Ectodermal cell (in vitro differentiated cells): ENCODE results near the gene CHD3.

Source experiments
- H3K27ac ChIP-seq: 2 replicates; pipeline ENCODE4 v1.7.0; 2013; ENCODE audit warnings: mild to moderate bottlenecking, low read depth, low read length; ENCODE audit not compliant: insufficient read depth, poor library complexity, severe bottlenecking
- H3K27me3 ChIP-seq: 2 replicates; pipeline ENCODE4 v1.7.0; 2013; ENCODE audit warnings: mild to moderate bottlenecking, low read length; ENCODE audit not compliant: insufficient read depth, control insufficient read depth, poor library complexity, severe bottlenecking
- H3K36me3 ChIP-seq: one replicate; pipeline ENCODE4 v1.7.0; 2013; ENCODE audit warnings: low read length; ENCODE audit not compliant: control insufficient read depth, insufficient read depth
- H3K4me1 ChIP-seq: one replicate; pipeline ENCODE4 v1.7.0; 2013; ENCODE audit warnings: low read length; ENCODE audit not compliant: control insufficient read depth, insufficient read depth
- H3K4me3 ChIP-seq: 2 replicates; pipeline ENCODE4 v1.7.0; 2013; ENCODE audit warnings: low read depth, low read length, control low read depth; ENCODE audit not compliant: insufficient read depth
- H3K9me3 ChIP-seq: 2 replicates; pipeline ENCODE4 v1.7.0; 2013; ENCODE audit warnings: mild to moderate bottlenecking, low read length, moderate library complexity; ENCODE audit not compliant: control insufficient read depth
- WGBS, 2 experiments: methylation state at CpG; one replicate each; pipeline ENCODE4 v1.1.7; 2013; ENCODE audit warnings: missing lambda C conversion rate in 2 of 2; 5-methylcytosine and 5-hydroxymethylcytosine counted together

CHD3 gene

GRCh38 chr17:7843536-7844291, 44.9 kb upstream of the CHD3 start:
- Histone ChIP-seq H3K27me3 (no peaks in the 10 kb centered on the region), H3K27ac (peak overlapping the region; percentile 82), H3K4me3 (peak overlapping the region; percentile 77), H3K36me3 (peaks cover 29% of the 10 kb centered on the region), H3K4me1 (peaks cover 30% of the 10 kb centered on the region), H3K9me3 (no peaks in the 10 kb centered on the region)
- WGBS, 2 experiments, result 0 to 1% methylated on average over 52 to 60 of the region's 61 CpGs

- Histone ChIP-seq H3K9me3 (no peaks in the 10 kb centered on the region), H3K4me1 (peaks cover 21% of the 10 kb centered on the region), H3K4me3 (peak overlapping the region; percentile 77), H3K27ac (peak overlapping the region; percentile 64), H3K27me3 (no peaks in the 10 kb centered on the region), H3K36me3 (peaks cover 37% of the 10 kb centered on the region)
- 0 to 1% methylated on average over 71 of the region's 71 CpGs for WGBS, 2 experiments
These were observed 44.1 kb upstream of the CHD3 start for GRCh38 chr17:7844292-7845154.

- Histone ChIP-seq H3K4me3 (peak overlapping the region; percentile 77), H3K27me3 (no peaks in the 10 kb centered on the region), H3K4me1 (peaks cover 12% of the 10 kb centered on the region), H3K9me3 (no peaks in the 10 kb centered on the region), H3K36me3 (peaks cover 45% of the 10 kb centered on the region), H3K27ac (no peak overlapping the region)
- WGBS, 2 experiments, result 90 to 92% methylated on average over 15 of the region's 15 CpGs
These were observed 43.1 kb upstream of the CHD3 start for GRCh38 chr17:7845359-7846062.

- peaks cover 41% of the 10 kb centered on the region for H3K36me3 ChIP-seq
These were observed 42.4 kb upstream of the CHD3 start for GRCh38 chr17:7846063-7846735.

GRCh38 chr17:7846765-7847661, 41.6 kb upstream of the CHD3 start:
- no peak overlapping the region for H3K27ac ChIP-seq
- H3K4me3 ChIP-seq, result no peak overlapping the region
- 93 to 94% methylated on average over 34 of the region's 34 CpGs for WGBS, 2 experiments
- no peaks in the 10 kb centered on the region for H3K9me3 ChIP-seq
- no peaks in the 10 kb centered on the region for H3K27me3 ChIP-seq
- peaks cover 42% of the 10 kb centered on the region for H3K36me3 ChIP-seq
- H3K4me1 ChIP-seq, result peaks cover 11% of the 10 kb centered on the region

More at GRCh38 chr17:7846063-7846735, 42.4 kb upstream of the CHD3 start:
- H3K9me3 ChIP-seq, result no peaks in the 10 kb centered on the region
- H3K27ac ChIP-seq, result no peak overlapping the region
- H3K27me3 ChIP-seq, result no peaks in the 10 kb centered on the region
- H3K4me1 ChIP-seq, result peaks cover 5% of the 10 kb centered on the region
- no peak overlapping the region for H3K4me3 ChIP-seq
- 94 to 95% methylated on average over 22 of the region's 22 CpGs for WGBS, 2 experiments

GRCh38 chr17:7848131-7848579, 40.4 kb upstream of the CHD3 start:
- H3K27me3 ChIP-seq, result no peaks in the 10 kb centered on the region
- 92 to 93% methylated on average over 20 of the region's 20 CpGs for WGBS, 2 experiments

GRCh38 chr17:7848739-7849129, 39.9 kb upstream of the CHD3 start:
- Histone ChIP-seq H3K4me1 (peaks cover 17% of the 10 kb centered on the region), H3K4me3 (no peak overlapping the region), H3K9me3 (no peaks in the 10 kb centered on the region), H3K36me3 (peaks cover 54% of the 10 kb centered on the region), H3K27ac (no peak overlapping the region), H3K27me3 (no peaks in the 10 kb centered on the region)
- 97% methylated on average over 21 of the region's 21 CpGs for WGBS, 2 experiments

More at GRCh38 chr17:7848131-7848579, 40.4 kb upstream of the CHD3 start:
- peaks cover 13% of the 10 kb centered on the region for H3K4me1 ChIP-seq
- peaks cover 53% of the 10 kb centered on the region for H3K36me3 ChIP-seq
- H3K9me3 ChIP-seq, result no peaks in the 10 kb centered on the region
- H3K4me3 ChIP-seq, result no peak overlapping the region
- H3K27ac ChIP-seq, result no peak overlapping the region

GRCh38 chr17:7849130-7849750, 39.3 kb upstream of the CHD3 start:
- Histone ChIP-seq H3K27me3 (no peaks in the 10 kb centered on the region), H3K36me3 (peaks cover 54% of the 10 kb centered on the region), H3K27ac (no peak overlapping the region), H3K4me3 (no peak overlapping the region), H3K4me1 (peaks cover 22% of the 10 kb centered on the region), H3K9me3 (no peaks in the 10 kb centered on the region)
- 93 to 95% methylated on average over 35 of the region's 35 CpGs for WGBS, 2 experiments
